GM12878 (cell line): ENCODE measurements around the gene CETP. TPM values are rescaled to one million over a fixed set of nuclear protein-coding genes. Genes with fewer than 3 reads are reported as not detected.

Experiments
- ATAC-seq: fragments of 200-7000 bp; cut with Tn5 transposase; 3 replicates; pipeline ENCODE4 v1.9.1; 2020; ENCODE audit warnings: mild to moderate bottlenecking, moderate library complexity
- BruUV-seq: library from RNA; stranded (reverse); fragments of 400-500 nt; replicated peaks from 2 replicates; lab custom pipeline; 2021; lab: Mats Ljungman, UMichigan
- CTCF ChIA-PET: fragments of 300-600 bp; sonication (Branson Sonifier 250); formaldehyde crosslinking; extraction: SDS; loops from one replicate; lab custom pipeline; 2021; ENCODE audit warnings: inconsistent platforms; lab: Yijun Ruan, JAX
- POLR2A ChIA-PET: fragments of 350-600 bp; formaldehyde crosslinking; extraction: SDS; loops from one replicate; lab custom pipeline; 2021; ENCODE audit warnings: inconsistent platforms; lab: Charles Lee
- RAD21 ChIA-PET: fragments of 300-600 bp; sonication (Branson Sonifier 250); formaldehyde crosslinking; loops from one replicate; lab custom pipeline; 2023; ENCODE audit warnings: antibody characterized with exemption; ENCODE audit not compliant: unreplicated experiment; lab: Charles Lee
- SMC1A ChIA-PET: fragments of 300-600 bp; sonication (Branson Sonifier 250); formaldehyde crosslinking; loops from one replicate; lab custom pipeline; 2023; ENCODE audit not compliant: unreplicated experiment, uncharacterized antibody; lab: Charles Lee
- DNase-seq: peaks from one replicate; pipeline ENCODE4 v3.0.0-alpha.2; 2011; ENCODE audit warnings: low read depth, low spot score
- FAIRE-seq: peaks from 3 replicates; lab custom pipeline; 2011; peaks lifted over from hg19 to GRCh38; lab: Jason Lieb, UNC
- H2AFZ ChIP-seq: 2 replicates; pipeline ENCODE4 v1.6.0; 2011; ENCODE audit warnings: low read depth, low read length, control low read depth; ENCODE audit not compliant: control insufficient read depth
- H3K27ac ChIP-seq: 2 replicates; pipeline ENCODE4 v1.5.1; 2011; ENCODE audit warnings: control low read depth; ENCODE audit not compliant: control insufficient read depth, insufficient read depth
- H3K27me3 ChIP-seq, 2 experiments: replicated peaks in 1 of 2; 2 replicates each; pipeline versions ENCODE4 v1.6.0 to v1.6.1; 2011; ENCODE audit warnings: low read length in 1 of 2; ENCODE audit not compliant: control insufficient read depth in 2 of 2, insufficient read depth in 2 of 2
- H3K36me3 ChIP-seq, 2 experiments: 2 replicates each; pipeline ENCODE4 v1.5.1; 2011; ENCODE audit warnings: low read length in 1 of 2; ENCODE audit not compliant: control insufficient read depth in 2 of 2, insufficient read depth in 2 of 2
- H3K4me1 ChIP-seq: 2 replicates; pipeline ENCODE4 v1.6.1; 2011; ENCODE audit warnings: mild to moderate bottlenecking, low read length, moderate library complexity, mixed read lengths; ENCODE audit not compliant: control insufficient read depth, insufficient read depth
- H3K4me2 ChIP-seq: 2 replicates; pipeline ENCODE4 v1.6.0; 2011; ENCODE audit warnings: control low read depth; ENCODE audit not compliant: control insufficient read depth, insufficient read depth
- H3K4me3 ChIP-seq: fragments of 200-600 bp; sonication (generic); 2 replicates; pipeline ENCODE4 v1.5.1; 2016
- H3K79me2 ChIP-seq: 2 replicates; pipeline ENCODE4 v1.6.0; 2011; ENCODE audit warnings: low read length; ENCODE audit not compliant: control insufficient read depth, insufficient read depth
- H3K9ac ChIP-seq: 2 replicates; pipeline ENCODE4 v1.8.0; 2011; ENCODE audit warnings: low read length, control low read depth, mixed read lengths; ENCODE audit not compliant: control insufficient read depth, insufficient read depth
- H3K9me3 ChIP-seq: replicated peaks from 3 replicates; pipeline ENCODE4 v1.5.1; 2011; ENCODE audit warnings: mild to moderate bottlenecking, low read length; ENCODE audit not compliant: control insufficient read depth, insufficient read depth
- H4K20me1 ChIP-seq: 2 replicates; pipeline ENCODE4 v1.6.0; 2011; ENCODE audit not compliant: control insufficient read depth, insufficient read depth
- ATF3 ChIP-seq: IDR thresholded peaks from 2 replicates; pipeline ENCODE4 v1.6.1; 2011; ENCODE audit warnings: low read depth, mild to moderate bottlenecking, low read length, moderate library complexity, borderline replicate concordance; ENCODE audit errors: extremely low read depth
- FOXK2 ChIP-seq: fragments of 450-650 bp; IDR thresholded peaks from 2 replicates; pipeline ENCODE4 v1.6.1; 2017; ENCODE audit warnings: mild to moderate bottlenecking, moderate library complexity
- ZNF592 ChIP-seq: fragments of 450-650 bp; IDR thresholded peaks from 2 replicates; pipeline ENCODE4 v1.6.1; 2017; ENCODE audit warnings: mild to moderate bottlenecking, moderate library complexity
- WGBS: methylation state at CpG from one replicate; pipeline ENCODE4 v1.1.6; 2016; ENCODE audit warnings: low lambda C conversion rate; ENCODE audit not compliant: insufficient replicate concordance, insufficient coverage; ENCODE audit errors: missing lambda C conversion rate; 5-methylcytosine and 5-hydroxymethylcytosine counted together
- in situ Hi-C: fragments of 300-500 bp; cut with MboI; formaldehyde crosslinking; loops from 9 replicates; pipeline ENCODE4 v1.14.3; 2018; ENCODE audit warnings: mixed read lengths
- intact Hi-C: fragments of 100-400 bp; cut with micrococcal nuclease; formaldehyde crosslinking; loops from one replicate; pipeline ENCODE4 v1.14.2; 2022; ENCODE audit not compliant: unreplicated experiment
- polyA plus RNA-seq, 11 experiments: library from polyadenylated mRNA; depleted of rRNA in 4 of 11; unstranded in 6 of 11; stranded (reverse) in 5 of 11; fragments of >200 nt; fragmentation: Nextera tagmentation in 4 of 11; fragmentation: Illumina TruSeq in 1 of 11; extraction: Ambion mirVana in 4 of 11; extraction: Trizol in 1 of 11; gene quantifications; 1 replicate in 1 of 11; 2 replicates in 10 of 11; pipeline versions ENCODE4 v1.2.1 to v1.2.3, GENCODE V29; 2011 to 2016; ENCODE audit warnings: inconsistent platforms in 2 of 11, missing spikeins in 2 of 11, low read depth in 1 of 11
- total RNA-seq, 4 experiments: library from RNA; depleted of rRNA in 3 of 4; stranded (reverse); fragments of >200 nt in 3 of 4; fragmentation: Illumina TruSeq in 1 of 4; extraction: Trizol in 1 of 4; gene quantifications; 2 replicates each; pipeline versions ENCODE4 v1.2.1 to v1.2.3, GENCODE V29; 2013 to 2021

Gene CETP
- total and polyA plus RNA-seq, 10 of the 15 experiments (the other 5 are each of a cell fraction or from before 2014, with no cell fraction given) = 1.2 to 6.4 (median 2.1) TPM

- SMC1A ChIA-PET = interaction anchor here (0.7 to 20.8 kb wide), 8 partner anchors 9 to 76 kb away, joined by 3 to 604 read pairs (median 8); partner anchors contain the start of genes CETP and NLRC5
- H3K9ac ChIP-seq = no peak overlapping the region; the same call in 1 of the 2 replicates
- WGBS = 48% methylated on average over 2 of the region's 2 CpGs
- no peaks in the 10 kb centered on the region for H4K20me1 ChIP-seq
- no peak for FAIRE-seq
- no peaks in the 10 kb centered on the region for H3K9me3 ChIP-seq
- POLR2A ChIA-PET = interaction anchor here (0.9 to 6.6 kb wide), 5 partner anchors 9 to 33 kb away, joined by 3 to 40 read pairs (median 4); no protein-coding TSS in a partner anchor
- H3K27me3 ChIP-seq = no peaks in the 10 kb centered on the region
- no peak for TF ChIP-seq ATF3
- TF ChIP-seq ZNF592 = no peak
- no peak for TF ChIP-seq FOXK2
- intact Hi-C loops (no loop called here), in situ Hi-C loops (no loop called here)
- no peak overlapping the region for H3K4me3 ChIP-seq
- peaks cover 47% of the 10 kb centered on the region for H3K4me1 ChIP-seq
- H3K27ac ChIP-seq = peak overlapping the region; percentile 95
- H3K4me2 ChIP-seq = peak overlapping the region; percentile 80
- peaks cover 8 to 9% of the 10 kb centered on the region in 2 experiments for H3K36me3 ChIP-seq
- DNase-seq = no peak
- CTCF ChIA-PET = interaction anchor here (1.0 to 4.8 kb wide), 8 partner anchors 9 to 48 kb away, joined by 3 to 21 read pairs (median 4); no protein-coding TSS in a partner anchor
- no peak for ATAC-seq
- no peak overlapping the region; the same call in 1 of the 2 replicates for H2AFZ ChIP-seq
- RAD21 ChIA-PET = interaction anchor here (0.8 to 4.7 kb wide), 9 partner anchors 10 to 48 kb away, joined by 3 to 26 read pairs (median 5); no protein-coding TSS in a partner anchor
- peaks cover 40% of the 10 kb centered on the region for H3K79me2 ChIP-seq
- BruUV-seq = no TSS peak
Observed at GRCh38 chr16:57013229-57013628, 51.5 kb downstream of the CETP start.
